Measurements from ENCODE around the gene LEF1.

DNA sequence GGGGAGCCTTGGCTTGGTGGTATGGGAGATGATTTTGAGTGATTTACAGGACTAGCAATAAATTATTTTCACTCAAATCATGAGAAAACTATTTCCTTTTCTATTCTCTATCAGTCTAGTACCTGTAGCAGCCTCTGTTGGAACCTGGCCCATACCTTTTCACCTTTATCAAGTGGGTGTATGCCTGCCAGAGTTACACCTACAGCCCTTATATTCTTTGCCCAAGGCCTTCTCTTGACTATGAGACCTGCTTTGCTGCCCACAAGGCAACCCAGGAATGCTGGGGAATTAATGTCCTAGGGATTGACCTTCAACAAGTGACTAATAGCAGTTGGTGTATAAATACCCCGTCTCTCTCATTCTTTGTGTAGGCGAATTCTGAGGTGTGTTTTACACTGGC is 20.0 kb upstream of the LEF1 start:
- no peak for TF ChIP-seq CTCF (IDR thresholded peaks at IDR 0.05)
- no peak for TF ChIP-seq ZFX (IDR thresholded peaks at IDR 0.05; ENCODE audit: borderline replicate concordance)

All from 22Rv1 (cell line).